Activated T-helper 2 cell treated with anti-CD3 and anti-CD28 coated beads, Interferon-gamma antibody, Interleukin-2, Interleukin-4, amounts not matched to agents 10 μg/mL and 5 μg/mL and 100 μg/mL, durations not matched to agents 14 hours and 24 hours and 36 hours (primary cell): ENCODE measurements around the gene KLHL24. TPM values are rescaled to one million over a fixed set of nuclear protein-coding genes. Genes with fewer than 3 reads are reported as not detected.

Source experiments
- DNase-seq: peaks from one replicate; pipeline ENCODE4 v3.0.0; 2021; ENCODE audit warnings: low spot score
- H3K27ac Mint-ChIP-seq: one replicate; pipeline ENCODE4 v1.8.0; 2021; ENCODE audit warnings: mixed read lengths
- H3K27me3 Mint-ChIP-seq: one replicate; pipeline ENCODE4 v1.8.0; 2021; ENCODE audit warnings: low read depth, mixed read lengths
- H3K36me3 Mint-ChIP-seq: one replicate; pipeline ENCODE4 v1.8.0; 2021; ENCODE audit warnings: low read depth, mixed read lengths
- H3K4me1 Mint-ChIP-seq: one replicate; pipeline ENCODE4 v1.8.0; 2021; ENCODE audit warnings: low read depth, mixed read lengths
- H3K4me3 Mint-ChIP-seq: one replicate; pipeline ENCODE4 v1.8.0; 2021; ENCODE audit warnings: low read depth, mild to moderate bottlenecking, moderate library complexity, mixed read lengths
- H3K9me3 Mint-ChIP-seq: one replicate; pipeline ENCODE4 v1.8.0; 2021; ENCODE audit warnings: mixed read lengths
- intact Hi-C: fragments of 100-400 bp; cut with micrococcal nuclease; formaldehyde crosslinking; loops from one replicate; pipeline ENCODE4 v1.15.1; 2023
- total RNA-seq: library from RNA; stranded (reverse); gene quantifications from 2 replicates; pipeline ENCODE4 v1.2.3, GENCODE V29; 2022

Gene KLHL24
- total RNA-seq, 1 donor from 2014 or later: 8.7 TPM

DNA sequence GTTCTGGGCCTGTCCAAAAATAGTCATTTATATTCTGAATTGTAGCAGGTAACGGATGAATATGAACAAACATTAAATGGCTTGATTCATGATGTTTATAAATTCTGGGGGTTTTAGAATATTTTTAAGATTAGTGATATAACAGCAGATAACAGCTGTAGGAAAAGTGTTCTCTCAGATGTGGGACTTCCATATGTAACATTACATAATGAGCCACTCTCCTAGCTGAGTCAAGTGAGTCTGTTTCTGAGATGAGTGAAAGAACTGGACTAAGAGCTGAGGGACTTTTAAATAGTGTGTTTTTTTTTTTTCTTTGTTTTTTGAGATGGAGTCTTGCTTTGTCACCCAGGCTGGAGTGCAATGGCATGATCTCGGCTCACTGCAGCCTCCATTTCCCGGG, 76.1 kb downstream of the KLHL24 start:
- intact Hi-C loops: no loop called here

DNA sequence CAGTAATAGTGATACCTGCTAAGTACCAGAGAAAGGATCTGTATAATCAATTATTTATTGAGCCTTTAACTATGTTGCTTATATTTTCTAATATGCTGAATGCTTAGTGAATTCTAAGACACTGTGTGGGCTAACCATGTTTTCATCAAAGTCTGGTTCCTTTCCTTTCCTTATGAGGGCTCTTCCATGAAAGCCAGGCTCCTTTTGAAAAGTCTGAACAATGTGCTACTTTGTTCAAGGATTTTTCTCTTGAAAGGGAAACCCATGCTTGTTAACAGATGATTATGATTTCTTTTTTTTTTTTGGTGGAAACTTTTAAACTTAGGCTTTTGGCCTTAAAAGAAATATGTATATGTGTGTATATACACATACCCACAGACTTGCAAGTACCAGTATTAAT, 79.2 kb downstream of the KLHL24 start:
- Mint-ChIP-seq H3K27me3 (no peaks in the 10 kb centered on the region), H3K36me3 (peaks cover 37% of the 10 kb centered on the region), H3K4me3 (no peak overlapping the region), H3K9me3 (no peaks in the 10 kb centered on the region), H3K27ac (no peak overlapping the region), H3K4me1 (peaks cover 2% of the 10 kb centered on the region)
- intact Hi-C loops: no loop called here
- DNase-seq: no peak

More for the DNA sequence above, 76.1 kb downstream of the KLHL24 start:
- Mint-ChIP-seq H3K9me3 (no peaks in the 10 kb centered on the region), H3K4me3 (no peak overlapping the region), H3K4me1 (peaks cover 6% of the 10 kb centered on the region), H3K27ac (no peak overlapping the region), H3K36me3 (peaks cover 17% of the 10 kb centered on the region), H3K27me3 (no peaks in the 10 kb centered on the region)
- no peak for DNase-seq

DNA sequence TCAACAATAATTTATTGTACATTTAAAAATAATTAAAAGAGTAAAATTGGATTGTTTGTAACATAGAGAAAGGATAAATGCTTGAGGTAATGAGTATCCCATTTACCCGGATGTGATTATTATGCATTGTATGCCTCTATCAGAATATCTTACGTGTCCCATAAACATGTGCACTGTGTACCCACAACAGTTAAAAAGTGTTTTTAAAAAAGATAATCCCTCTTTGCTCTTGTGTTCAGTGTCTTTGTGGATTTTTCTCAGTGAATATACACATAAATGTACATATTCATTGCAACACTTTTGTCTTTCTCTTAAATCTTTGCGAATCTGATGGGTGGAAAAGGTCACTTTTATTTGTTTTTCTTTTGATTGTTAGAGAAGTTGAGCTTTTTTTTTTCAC, 82.6 kb downstream of the KLHL24 start:
- peaks cover 52% of the 10 kb centered on the region for H3K36me3 Mint-ChIP-seq
- intact Hi-C loops: no loop called here
- H3K27ac Mint-ChIP-seq: no peak overlapping the region

DNA sequence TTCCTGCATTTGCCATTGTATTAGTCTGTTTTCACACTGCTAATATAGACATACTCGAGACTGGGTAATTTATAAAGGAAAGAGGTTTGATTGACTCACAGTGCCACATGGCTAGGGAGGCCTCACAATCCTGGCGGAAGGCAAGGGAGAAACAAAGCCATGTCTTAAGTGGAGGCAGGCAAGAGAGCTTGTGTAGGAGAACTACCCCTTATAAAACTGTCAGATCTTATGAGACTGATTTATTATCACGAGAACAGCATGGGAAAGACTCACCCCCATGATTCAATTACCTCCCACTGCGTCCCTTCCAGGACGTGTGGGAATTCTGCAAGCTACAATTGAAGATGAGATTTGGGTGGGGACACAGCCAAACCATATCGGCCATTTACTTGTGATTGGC, 90.0 kb downstream of the KLHL24 start:
- Mint-ChIP-seq H3K27me3 (no peaks in the 10 kb centered on the region), H3K9me3 (no peaks in the 10 kb centered on the region), H3K27ac (no peak overlapping the region), H3K4me3 (no peak overlapping the region), H3K4me1 (no peaks in the 10 kb centered on the region), H3K36me3 (peaks cover 80% of the 10 kb centered on the region)
- intact Hi-C loops: no loop called here
- no peak for DNase-seq

More for the DNA sequence above, 82.6 kb downstream of the KLHL24 start:
- Mint-ChIP-seq H3K9me3 (no peaks in the 10 kb centered on the region), H3K27me3 (no peaks in the 10 kb centered on the region), H3K4me1 (no peaks in the 10 kb centered on the region), H3K4me3 (no peak overlapping the region)
- DNase-seq: no peak

DNA sequence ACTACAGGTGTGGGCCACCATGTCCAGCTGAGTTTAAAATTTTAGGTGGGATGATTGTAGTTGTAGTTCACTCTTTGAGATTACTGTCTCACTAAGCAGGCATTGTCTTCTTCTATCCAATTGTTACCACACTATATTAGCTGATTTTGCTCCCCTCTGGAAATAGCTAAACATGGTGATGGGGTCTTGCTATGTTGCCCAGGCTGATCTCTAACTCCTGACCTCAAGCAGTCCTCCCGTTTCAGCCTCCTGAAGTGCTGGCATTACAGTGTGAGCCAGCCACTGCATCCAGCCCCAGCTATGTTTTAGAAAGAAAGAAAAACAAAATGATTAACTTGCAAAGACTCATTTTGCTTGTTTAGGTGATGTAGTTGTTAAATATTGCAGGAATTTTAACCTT, 92.8 kb downstream of the KLHL24 start:
- H3K36me3 Mint-ChIP-seq: peaks cover 75% of the 10 kb centered on the region
- H3K27ac Mint-ChIP-seq: no peak overlapping the region
- no peaks in the 10 kb centered on the region for H3K9me3 Mint-ChIP-seq
- H3K4me1 Mint-ChIP-seq: peaks cover 1% of the 10 kb centered on the region
- H3K4me3 Mint-ChIP-seq: no peak overlapping the region
- H3K27me3 Mint-ChIP-seq: no peaks in the 10 kb centered on the region
- DNase-seq: no peak
- intact Hi-C loops: no loop called here

DNA sequence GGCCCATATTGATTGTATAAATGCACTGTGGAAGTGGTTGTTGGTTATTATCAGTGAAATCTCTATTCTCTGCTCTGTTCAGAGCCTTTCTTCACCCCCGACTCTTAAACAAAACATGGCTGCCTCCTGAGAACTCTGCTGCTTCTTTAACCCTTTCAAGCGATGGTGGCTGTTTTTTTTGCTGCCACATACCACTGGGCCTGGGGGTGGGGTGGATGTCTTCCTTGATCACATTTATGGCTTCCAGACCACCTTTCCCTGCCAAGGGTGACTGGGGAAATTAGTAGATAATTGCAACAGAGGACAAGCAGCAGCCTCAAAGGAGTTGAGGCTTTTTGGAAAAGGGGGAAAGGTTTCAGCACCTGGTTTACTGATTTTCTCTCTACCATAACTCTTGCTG, 94.9 kb downstream of the KLHL24 start:
- H3K4me1 Mint-ChIP-seq: peaks cover 1% of the 10 kb centered on the region
- H3K9me3 Mint-ChIP-seq: no peaks in the 10 kb centered on the region
- H3K27ac Mint-ChIP-seq: no peak overlapping the region
- intact Hi-C loops: no loop called here
- no peak for DNase-seq
- H3K36me3 Mint-ChIP-seq: peaks cover 82% of the 10 kb centered on the region
- H3K27me3 Mint-ChIP-seq: no peaks in the 10 kb centered on the region
- no peak overlapping the region for H3K4me3 Mint-ChIP-seq

DNA sequence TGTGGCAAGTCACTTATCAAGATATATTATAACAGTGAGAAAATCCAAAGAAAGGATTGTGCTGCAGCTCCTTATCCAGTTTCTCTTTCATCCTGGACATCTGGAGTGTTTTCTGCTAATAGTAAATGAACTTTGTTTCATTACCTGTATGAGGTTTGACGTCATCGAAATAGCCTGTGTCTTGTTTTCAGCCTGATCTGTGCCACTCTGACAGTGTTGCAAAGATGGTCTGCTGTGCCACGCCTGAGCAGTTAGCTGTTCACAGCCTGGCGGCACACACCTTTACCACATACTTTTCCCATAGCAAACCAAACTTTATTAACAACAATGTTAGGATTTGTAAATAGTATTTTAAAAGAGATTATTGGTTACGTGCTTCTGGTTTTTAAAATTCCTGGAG, 96.2 kb downstream of the KLHL24 start:
- intact Hi-C loops: no loop called here
- Mint-ChIP-seq H3K9me3 (no peaks in the 10 kb centered on the region), H3K27ac (peak overlapping the region; percentile 34), H3K4me1 (peaks cover 1% of the 10 kb centered on the region), H3K27me3 (no peaks in the 10 kb centered on the region), H3K4me3 (no peak overlapping the region), H3K36me3 (peaks cover 81% of the 10 kb centered on the region)
- no peak for DNase-seq

DNA sequence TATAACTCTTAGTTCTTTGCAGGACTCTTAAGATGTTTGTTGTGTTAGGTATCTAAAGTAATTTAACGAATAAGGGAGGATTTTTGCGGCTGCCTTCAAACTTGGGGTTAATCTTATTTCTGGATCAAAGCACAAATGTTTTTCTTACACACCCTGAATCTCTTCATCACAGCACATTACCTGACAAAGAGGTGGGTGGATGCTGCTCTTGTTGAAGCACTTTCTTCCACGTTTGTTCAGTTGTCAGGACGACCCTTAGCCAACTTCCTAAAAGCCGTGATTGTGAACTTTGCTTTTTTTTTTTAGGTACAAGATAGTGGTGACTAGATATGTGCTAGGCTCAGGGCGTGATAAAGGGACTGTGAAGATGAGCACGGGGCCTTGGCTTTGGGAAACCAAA, 98.1 kb downstream of the KLHL24 start:
- H3K36me3 Mint-ChIP-seq: peaks cover 80% of the 10 kb centered on the region

More for the DNA sequence above, 98.1 kb downstream of the KLHL24 start:
- intact Hi-C loops: no loop called here
- Mint-ChIP-seq H3K4me3 (no peak overlapping the region), H3K27ac (no peak overlapping the region), H3K27me3 (no peaks in the 10 kb centered on the region), H3K4me1 (peaks cover 1% of the 10 kb centered on the region), H3K9me3 (no peaks in the 10 kb centered on the region)
- no peak for DNase-seq

Other genes starting within 250 kb of the KLHL24 start
- gene MCF2L2, start 207.0 kb upstream of the KLHL24 start, total RNA-seq: 7.5 and 8.3 TPM in 2 replicates
- 29.5 and 29.7 TPM in 2 replicates for gene KLHL6, start 79.9 kb upstream of the KLHL24 start, total RNA-seq
- 56.7 and 60.1 TPM in 2 replicates for gene YEATS2, start 62.2 kb downstream of the KLHL24 start, total RNA-seq
- 1.1 and 2.9 TPM in 2 replicates for gene MAP6D1, start 190.0 kb downstream of the KLHL24 start, total RNA-seq
- gene PARL, start 249.3 kb downstream of the KLHL24 start, total RNA-seq: 74.9 and 81.7 TPM in 2 replicates